Measurements from ENCODE around the gene SLC6A7. TPM values are rescaled to one million over a fixed set of nuclear protein-coding genes. Genes with fewer than 3 reads are reported as not detected.

The SLC6A7 gene
- total RNA-seq, 1 donor from 2014 or later = not detected

DNA sequence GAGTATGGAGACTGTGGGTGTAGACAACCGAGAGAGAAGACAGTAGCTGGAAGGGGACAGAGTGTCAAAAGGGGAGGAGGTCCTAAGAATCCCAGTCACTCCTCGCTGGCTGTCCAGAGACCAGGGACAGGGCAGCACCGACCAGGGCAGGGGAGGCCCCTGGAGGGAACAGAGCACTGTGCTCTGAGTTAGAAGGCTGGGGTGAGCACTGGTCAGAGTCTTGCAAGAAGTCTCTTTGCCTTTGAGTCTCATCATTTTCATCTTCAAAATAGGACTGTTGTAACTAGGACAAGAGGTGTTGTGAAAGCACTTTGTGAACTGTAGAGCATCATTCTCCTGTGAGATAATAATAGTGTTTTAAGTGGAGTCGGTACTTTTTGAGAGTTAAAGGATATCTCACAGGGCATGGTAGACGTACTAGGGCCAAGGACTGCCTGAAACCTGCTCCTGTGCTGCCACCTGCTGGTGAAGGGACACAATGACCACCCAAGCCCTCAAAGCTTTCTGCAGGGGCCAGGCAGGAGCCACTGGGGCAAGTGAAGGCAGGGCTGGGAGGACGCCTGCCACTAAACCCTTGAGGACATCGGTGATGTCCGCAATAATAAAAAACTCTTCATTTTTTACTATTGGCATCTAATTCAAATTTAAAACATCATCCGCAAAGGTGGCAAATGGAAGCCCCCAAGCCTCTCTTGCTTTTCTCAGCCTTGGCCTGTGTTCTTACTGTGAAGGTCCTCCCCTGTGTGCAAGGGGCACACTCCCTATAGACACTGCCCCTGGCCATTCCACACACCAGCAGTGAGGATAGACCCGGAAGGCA, 28.2 kb downstream of the SLC6A7 start:
- H3K4me3 Mint-ChIP-seq (ENCODE audit: unreplicated experiment) = no peak overlapping the region
- no peak overlapping the region for H3K27ac Mint-ChIP-seq (ENCODE audit: unreplicated experiment)
- peaks cover 4% of the 10 kb centered on the region for H3K9me3 Mint-ChIP-seq (ENCODE audit: unreplicated experiment)
- TF ChIP-seq, protein P1, sequence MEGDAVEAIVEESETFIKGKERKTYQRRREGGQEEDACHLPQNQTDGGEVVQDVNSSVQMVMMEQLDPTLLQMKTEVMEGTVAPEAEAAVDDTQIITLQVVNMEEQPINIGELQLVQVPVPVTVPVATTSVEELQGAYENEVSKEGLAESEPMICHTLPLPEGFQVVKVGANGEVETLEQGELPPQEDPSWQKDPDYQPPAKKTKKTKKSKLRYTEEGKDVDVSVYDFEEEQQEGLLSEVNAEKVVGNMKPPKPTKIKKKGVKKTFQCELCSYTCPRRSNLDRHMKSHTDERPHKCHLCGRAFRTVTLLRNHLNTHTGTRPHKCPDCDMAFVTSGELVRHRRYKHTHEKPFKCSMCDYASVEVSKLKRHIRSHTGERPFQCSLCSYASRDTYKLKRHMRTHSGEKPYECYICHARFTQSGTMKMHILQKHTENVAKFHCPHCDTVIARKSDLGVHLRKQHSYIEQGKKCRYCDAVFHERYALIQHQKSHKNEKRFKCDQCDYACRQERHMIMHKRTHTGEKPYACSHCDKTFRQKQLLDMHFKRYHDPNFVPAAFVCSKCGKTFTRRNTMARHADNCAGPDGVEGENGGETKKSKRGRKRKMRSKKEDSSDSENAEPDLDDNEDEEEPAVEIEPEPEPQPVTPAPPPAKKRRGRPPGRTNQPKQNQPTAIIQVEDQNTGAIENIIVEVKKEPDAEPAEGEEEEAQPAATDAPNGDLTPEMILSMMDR (IDR thresholded peaks at IDR 0.05; ENCODE audit: partially characterized antibody, unreplicated experiment) = peak; percentile 96
- peaks cover 9% of the 10 kb centered on the region for H3K4me1 Mint-ChIP-seq (ENCODE audit: low read depth, unreplicated experiment)
- peaks cover 2% of the 10 kb centered on the region for H3K27me3 Mint-ChIP-seq (ENCODE audit: unreplicated experiment)
- no peaks in the 10 kb centered on the region for H3K36me3 Mint-ChIP-seq (ENCODE audit: unreplicated experiment)
- DNase-seq = peak; percentile 87

GRCh38 chr5:150218693-150219035, 28.8 kb downstream of the SLC6A7 start:
- no peak overlapping the region for H3K4me3 Mint-ChIP-seq (ENCODE audit: unreplicated experiment)
- no peak for DNase-seq
- peaks cover 4% of the 10 kb centered on the region for H3K9me3 Mint-ChIP-seq (ENCODE audit: unreplicated experiment)
- H3K36me3 Mint-ChIP-seq (ENCODE audit: unreplicated experiment) = no peaks in the 10 kb centered on the region
- H3K27ac Mint-ChIP-seq (ENCODE audit: unreplicated experiment) = no peak overlapping the region
- peaks cover under 1% of the 10 kb centered on the region for H3K27me3 Mint-ChIP-seq (ENCODE audit: unreplicated experiment)
- H3K4me1 Mint-ChIP-seq (ENCODE audit: low read depth, unreplicated experiment) = peaks cover 9% of the 10 kb centered on the region
- TF ChIP-seq, protein P1 (IDR thresholded peaks at IDR 0.05; ENCODE audit: partially characterized antibody, unreplicated experiment) = no peak

DNA sequence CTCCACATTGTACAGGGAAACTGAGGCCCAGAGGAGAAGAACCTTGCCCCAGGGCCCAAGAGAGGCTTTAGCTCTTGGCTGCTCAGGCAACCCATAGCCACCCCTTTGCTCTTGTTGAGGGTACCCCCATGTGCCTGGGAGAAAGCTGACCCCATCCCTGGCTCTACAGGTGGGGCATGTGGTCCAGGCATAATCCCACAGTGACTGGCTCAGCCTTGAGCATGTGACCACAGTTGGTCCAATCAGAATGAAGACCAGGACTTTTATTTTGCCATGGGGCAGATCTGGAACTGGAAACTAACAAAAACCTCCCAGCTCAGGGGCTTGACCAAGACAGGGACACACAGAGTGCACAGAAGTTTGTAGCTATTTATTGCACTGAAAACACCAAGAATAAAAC, 29.3 kb downstream of the SLC6A7 start:
- Mint-ChIP-seq H3K4me3 (ENCODE audit: unreplicated experiment) (no peak overlapping the region), H3K36me3 (ENCODE audit: unreplicated experiment) (no peaks in the 10 kb centered on the region), H3K9me3 (ENCODE audit: unreplicated experiment) (peaks cover 4% of the 10 kb centered on the region), H3K4me1 (ENCODE audit: low read depth, unreplicated experiment) (peaks cover 9% of the 10 kb centered on the region), H3K27me3 (ENCODE audit: unreplicated experiment) (no peaks in the 10 kb centered on the region), H3K27ac (ENCODE audit: unreplicated experiment) (no peak overlapping the region)
- TF ChIP-seq, protein P1 (IDR thresholded peaks at IDR 0.05; ENCODE audit: partially characterized antibody, unreplicated experiment) = no peak
- DNase-seq = no peak

DNA sequence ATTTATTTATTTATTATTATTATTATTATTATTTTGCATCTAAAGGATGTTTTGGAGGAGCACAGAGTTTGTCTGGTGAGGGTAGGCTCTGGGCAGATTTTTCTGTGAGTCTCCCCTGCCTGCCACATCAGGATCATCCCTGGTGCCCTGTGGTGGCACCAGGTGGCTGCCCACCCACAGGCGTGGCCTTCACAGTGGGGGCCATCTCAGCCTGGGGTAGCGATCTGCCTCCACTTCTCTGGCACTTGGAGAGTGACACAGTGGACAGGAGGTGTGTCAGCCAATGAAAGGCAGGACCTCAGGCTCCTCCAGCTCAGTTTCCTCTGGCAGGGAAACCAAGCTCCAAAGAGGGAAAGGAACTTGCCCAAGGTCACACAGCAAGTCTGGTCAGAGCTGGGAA, 30.0 kb downstream of the SLC6A7 start:
- H3K27ac Mint-ChIP-seq (ENCODE audit: unreplicated experiment) = no peak overlapping the region
- H3K9me3 Mint-ChIP-seq (ENCODE audit: unreplicated experiment) = peaks cover 4% of the 10 kb centered on the region
- peaks cover 9% of the 10 kb centered on the region for H3K4me1 Mint-ChIP-seq (ENCODE audit: low read depth, unreplicated experiment)
- no peaks in the 10 kb centered on the region for H3K27me3 Mint-ChIP-seq (ENCODE audit: unreplicated experiment)
- TF ChIP-seq, protein P1 (IDR thresholded peaks at IDR 0.05; ENCODE audit: partially characterized antibody, unreplicated experiment) = no peak
- no peak overlapping the region for H3K4me3 Mint-ChIP-seq (ENCODE audit: unreplicated experiment)
- no peaks in the 10 kb centered on the region for H3K36me3 Mint-ChIP-seq (ENCODE audit: unreplicated experiment)
- no peak for DNase-seq

- Mint-ChIP-seq H3K36me3 (ENCODE audit: unreplicated experiment) (no peaks in the 10 kb centered on the region), H3K27ac (ENCODE audit: unreplicated experiment) (no peak overlapping the region), H3K4me1 (ENCODE audit: low read depth, unreplicated experiment) (peaks cover 9% of the 10 kb centered on the region), H3K27me3 (ENCODE audit: unreplicated experiment) (no peaks in the 10 kb centered on the region), H3K9me3 (ENCODE audit: unreplicated experiment) (peaks cover 4% of the 10 kb centered on the region), H3K4me3 (ENCODE audit: unreplicated experiment) (no peak overlapping the region)
- TF ChIP-seq, protein P1 (IDR thresholded peaks at IDR 0.05; ENCODE audit: partially characterized antibody, unreplicated experiment) = no peak
- no peak for DNase-seq
These were observed 31.6 kb downstream of the SLC6A7 start for GRCh38 chr5:150221471-150221870.
